Measurements from ENCODE around the gene DDX17.

DDX17 gene

GRCh38 chr22:38451864-38452263, 54.2 kb downstream of the DDX17 start:
- no peak for ATAC-seq
- no peak for TF ChIP-seq ZNF8 (CRISPR knock-in tag; IDR thresholded peaks at IDR 0.05)
- no peak for TF ChIP-seq ZFP30 (CRISPR knock-in tag; IDR thresholded peaks at IDR 0.05)
- TF ChIP-seq ARNTL (CRISPR knock-in tag; IDR thresholded peaks at IDR 0.05; ENCODE audit: borderline replicate concordance, low read depth) = no peak

DNA sequence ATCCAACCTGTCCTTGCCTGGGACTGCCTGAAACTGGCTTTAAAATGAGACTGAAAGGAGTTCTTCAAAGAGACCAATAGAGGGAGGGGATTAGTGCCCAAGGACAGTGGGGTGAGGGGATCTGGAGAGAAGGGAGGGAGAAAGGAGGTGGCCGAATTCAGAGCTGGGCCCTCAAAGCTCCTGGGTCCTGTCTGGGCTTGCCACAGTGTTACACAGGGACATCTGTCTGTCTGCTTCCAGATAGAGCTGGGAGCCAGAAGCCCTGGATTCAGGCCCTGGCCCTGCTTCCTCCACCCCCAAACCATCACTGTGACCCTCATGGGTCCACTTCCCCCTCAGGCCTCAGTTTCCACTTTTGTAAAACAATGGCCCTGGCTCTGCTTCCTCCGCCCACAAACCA, 54.7 kb downstream of the DDX17 start:
- TF ChIP-seq BACH2 (CRISPR knock-in tag; IDR thresholded peaks at IDR 0.05; ENCODE audit: borderline replicate concordance) = no peak
- TF ChIP-seq ESRRG (CRISPR knock-in tag; IDR thresholded peaks at IDR 0.05) = no peak
- no peak for ATAC-seq

DNA sequence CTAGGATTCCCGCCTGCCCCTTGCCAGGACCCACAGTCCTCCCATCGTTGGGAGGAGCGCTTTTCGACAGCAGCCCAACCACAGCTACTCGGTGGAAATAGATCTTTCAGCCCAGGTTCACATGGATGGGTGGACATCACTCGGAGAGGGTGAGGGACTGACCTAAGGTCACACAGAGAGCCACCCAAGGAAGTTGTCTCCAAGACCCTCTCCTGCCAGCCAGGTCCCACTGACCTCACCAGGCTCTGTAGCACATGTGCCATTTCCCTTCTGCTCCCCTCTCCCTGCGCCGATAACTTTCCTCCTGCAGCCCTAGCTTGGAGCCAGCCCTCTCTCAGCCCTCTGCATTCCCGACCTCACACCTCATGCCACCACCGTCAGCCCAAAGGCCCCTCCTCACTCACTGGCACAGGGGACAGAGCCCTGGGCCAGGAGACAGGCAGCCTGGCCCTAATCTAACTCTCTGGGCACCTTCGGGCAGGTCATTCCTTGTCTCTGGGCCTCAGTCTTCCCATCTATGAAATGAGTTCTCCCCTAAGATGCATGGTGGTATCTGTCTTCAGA, 55.8 kb downstream of the DDX17 start:
- TF ChIP-seq BACH2 (CRISPR knock-in tag; IDR thresholded peaks at IDR 0.05; ENCODE audit: borderline replicate concordance) = no peak
- TF ChIP-seq POU6F1 (CRISPR knock-in tag; IDR thresholded peaks at IDR 0.05; ENCODE audit: borderline replicate concordance, low read depth) = no peak
- TF ChIP-seq, protein P1, sequence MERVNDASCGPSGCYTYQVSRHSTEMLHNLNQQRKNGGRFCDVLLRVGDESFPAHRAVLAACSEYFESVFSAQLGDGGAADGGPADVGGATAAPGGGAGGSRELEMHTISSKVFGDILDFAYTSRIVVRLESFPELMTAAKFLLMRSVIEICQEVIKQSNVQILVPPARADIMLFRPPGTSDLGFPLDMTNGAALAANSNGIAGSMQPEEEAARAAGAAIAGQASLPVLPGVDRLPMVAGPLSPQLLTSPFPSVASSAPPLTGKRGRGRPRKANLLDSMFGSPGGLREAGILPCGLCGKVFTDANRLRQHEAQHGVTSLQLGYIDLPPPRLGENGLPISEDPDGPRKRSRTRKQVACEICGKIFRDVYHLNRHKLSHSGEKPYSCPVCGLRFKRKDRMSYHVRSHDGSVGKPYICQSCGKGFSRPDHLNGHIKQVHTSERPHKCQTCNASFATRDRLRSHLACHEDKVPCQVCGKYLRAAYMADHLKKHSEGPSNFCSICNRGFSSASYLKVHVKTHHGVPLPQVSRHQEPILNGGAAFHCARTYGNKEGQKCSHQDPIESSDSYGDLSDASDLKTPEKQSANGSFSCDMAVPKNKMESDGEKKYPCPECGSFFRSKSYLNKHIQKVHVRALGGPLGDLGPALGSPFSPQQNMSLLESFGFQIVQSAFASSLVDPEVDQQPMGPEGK (CRISPR knock-in tag; IDR thresholded peaks at IDR 0.05; ENCODE audit: borderline replicate concordance) = no peak
- TF ChIP-seq TCF4 (CRISPR knock-in tag; IDR thresholded peaks at IDR 0.05; ENCODE audit: borderline replicate concordance) = no peak
- TF ChIP-seq, protein P2, sequence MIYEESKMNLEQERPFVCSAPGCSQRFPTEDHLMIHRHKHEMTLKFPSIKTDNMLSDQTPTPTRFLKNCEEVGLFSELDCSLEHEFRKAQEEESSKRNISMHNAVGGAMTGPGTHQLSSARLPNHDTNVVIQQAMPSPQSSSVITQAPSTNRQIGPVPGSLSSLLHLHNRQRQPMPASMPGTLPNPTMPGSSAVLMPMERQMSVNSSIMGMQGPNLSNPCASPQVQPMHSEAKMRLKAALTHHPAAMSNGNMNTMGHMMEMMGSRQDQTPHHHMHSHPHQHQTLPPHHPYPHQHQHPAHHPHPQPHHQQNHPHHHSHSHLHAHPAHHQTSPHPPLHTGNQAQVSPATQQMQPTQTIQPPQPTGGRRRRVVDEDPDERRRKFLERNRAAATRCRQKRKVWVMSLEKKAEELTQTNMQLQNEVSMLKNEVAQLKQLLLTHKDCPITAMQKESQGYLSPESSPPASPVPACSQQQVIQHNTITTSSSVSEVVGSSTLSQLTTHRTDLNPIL (CRISPR knock-in tag; IDR thresholded peaks at IDR 0.05; ENCODE audit: low read depth) = no peak
- no peak for TF ChIP-seq RARB (CRISPR knock-in tag; IDR thresholded peaks at IDR 0.05)
- no peak for TF ChIP-seq ESRRG (CRISPR knock-in tag; IDR thresholded peaks at IDR 0.05)
- TF ChIP-seq ARNTL (CRISPR knock-in tag; IDR thresholded peaks at IDR 0.05; ENCODE audit: borderline replicate concordance, low read depth) = no peak
- TF ChIP-seq OSR1 (CRISPR knock-in tag; IDR thresholded peaks at IDR 0.05) = no peak
- no peak for TF ChIP-seq SNAI2 (CRISPR knock-in tag; IDR thresholded peaks at IDR 0.05)
- no peak for TF ChIP-seq CSDC2 (CRISPR knock-in tag; IDR thresholded peaks at IDR 0.05)
- no peak for TF ChIP-seq PPARA (CRISPR knock-in tag; IDR thresholded peaks at IDR 0.05; ENCODE audit: borderline replicate concordance)
- no peak for TF ChIP-seq TOX (CRISPR knock-in tag; IDR thresholded peaks at IDR 0.05; ENCODE audit: borderline replicate concordance)
- no peak for TF ChIP-seq ZFP3 (CRISPR knock-in tag; IDR thresholded peaks at IDR 0.05)
- TF ChIP-seq ZNF565 (CRISPR knock-in tag; conservative IDR thresholded peaks at IDR 0.05; ENCODE audit: low read depth) = no peak
- TF ChIP-seq ZNF70 (CRISPR knock-in tag; IDR thresholded peaks at IDR 0.05) = no peak
- TF ChIP-seq ZNF8 (CRISPR knock-in tag; IDR thresholded peaks at IDR 0.05) = no peak
- no peak for ATAC-seq

DNA sequence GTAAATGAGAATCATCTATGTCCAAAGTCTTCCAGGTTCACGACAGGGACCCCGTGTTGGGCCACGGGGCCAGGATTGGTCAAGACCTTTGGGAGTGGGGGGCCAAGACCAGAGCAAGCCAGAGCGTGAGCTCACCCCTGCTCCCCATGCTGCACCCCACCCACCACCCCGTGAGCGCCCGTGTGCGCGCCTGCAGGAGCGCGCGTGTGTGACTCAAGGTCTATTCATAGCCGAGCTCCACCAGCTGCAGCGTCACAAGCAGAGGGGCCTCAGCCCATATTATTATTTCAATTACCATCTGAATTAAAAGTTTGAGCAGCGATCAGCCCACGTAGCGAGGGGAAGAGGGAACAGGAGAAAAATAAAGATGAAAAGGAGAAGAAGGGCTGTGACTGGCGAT, 56.3 kb downstream of the DDX17 start:
- TF ChIP-seq RARB (CRISPR knock-in tag; IDR thresholded peaks at IDR 0.05) (no peak), ZFP30 (CRISPR knock-in tag; IDR thresholded peaks at IDR 0.05) (no peak), POU6F1 (CRISPR knock-in tag; IDR thresholded peaks at IDR 0.05; ENCODE audit: borderline replicate concordance, low read depth) (no peak), TOX (CRISPR knock-in tag; IDR thresholded peaks at IDR 0.05; ENCODE audit: borderline replicate concordance) (no peak)
- TF ChIP-seq, protein P3, sequence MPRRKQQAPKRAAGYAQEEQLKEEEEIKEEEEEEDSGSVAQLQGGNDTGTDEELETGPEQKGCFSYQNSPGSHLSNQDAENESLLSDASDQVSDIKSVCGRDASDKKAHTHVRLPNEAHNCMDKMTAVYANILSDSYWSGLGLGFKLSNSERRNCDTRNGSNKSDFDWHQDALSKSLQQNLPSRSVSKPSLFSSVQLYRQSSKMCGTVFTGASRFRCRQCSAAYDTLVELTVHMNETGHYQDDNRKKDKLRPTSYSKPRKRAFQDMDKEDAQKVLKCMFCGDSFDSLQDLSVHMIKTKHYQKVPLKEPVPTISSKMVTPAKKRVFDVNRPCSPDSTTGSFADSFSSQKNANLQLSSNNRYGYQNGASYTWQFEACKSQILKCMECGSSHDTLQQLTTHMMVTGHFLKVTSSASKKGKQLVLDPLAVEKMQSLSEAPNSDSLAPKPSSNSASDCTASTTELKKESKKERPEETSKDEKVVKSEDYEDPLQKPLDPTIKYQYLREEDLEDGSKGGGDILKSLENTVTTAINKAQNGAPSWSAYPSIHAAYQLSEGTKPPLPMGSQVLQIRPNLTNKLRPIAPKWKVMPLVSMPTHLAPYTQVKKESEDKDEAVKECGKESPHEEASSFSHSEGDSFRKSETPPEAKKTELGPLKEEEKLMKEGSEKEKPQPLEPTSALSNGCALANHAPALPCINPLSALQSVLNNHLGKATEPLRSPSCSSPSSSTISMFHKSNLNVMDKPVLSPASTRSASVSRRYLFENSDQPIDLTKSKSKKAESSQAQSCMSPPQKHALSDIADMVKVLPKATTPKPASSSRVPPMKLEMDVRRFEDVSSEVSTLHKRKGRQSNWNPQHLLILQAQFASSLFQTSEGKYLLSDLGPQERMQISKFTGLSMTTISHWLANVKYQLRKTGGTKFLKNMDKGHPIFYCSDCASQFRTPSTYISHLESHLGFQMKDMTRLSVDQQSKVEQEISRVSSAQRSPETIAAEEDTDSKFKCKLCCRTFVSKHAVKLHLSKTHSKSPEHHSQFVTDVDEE (CRISPR knock-in tag; IDR thresholded peaks at IDR 0.05) = no peak
- TF ChIP-seq, protein P2 (CRISPR knock-in tag; IDR thresholded peaks at IDR 0.05; ENCODE audit: low read depth) = no peak
- TF ChIP-seq, protein P1 (CRISPR knock-in tag; IDR thresholded peaks at IDR 0.05; ENCODE audit: borderline replicate concordance) = no peak

More for the DNA sequence above, 56.3 kb downstream of the DDX17 start:
- ATAC-seq = no peak

Data from SK-N-SH treated with all-trans-retinoic acid at 6 μM for 48 hours (cell line).